ENCODE measurements around the gene ELMOD1. TPM values are rescaled to one million over a fixed set of nuclear protein-coding genes. Genes with fewer than 3 reads are reported as not detected.

ELMOD1 gene
- total and polyA plus RNA-seq, 2 of the 4 experiments (the other 2 are of a cell fraction): 0.18 to 0.29 TPM

- Histone ChIP-seq H3K9ac (ENCODE audit: low read depth, low read length) (no peak overlapping the region), H2BK20ac (ENCODE audit: low read depth, low read length) (no peak overlapping the region), H3K14ac (replicated peaks; ENCODE audit: low read depth, low read length) (no peak overlapping the region), H3K4me1 (ENCODE audit: control insufficient read depth, insufficient read depth, low read length) (peaks cover 4% of the 10 kb centered on the region; the same call in 1 of the 2 replicates), H3K27me3 (ENCODE audit: control insufficient read depth, insufficient read depth, low read length) (no peaks in the 10 kb centered on the region), H2AK5ac (ENCODE audit: low read depth, low read length) (no peak overlapping the region), H4K20me1 (ENCODE audit: insufficient read depth, low read length) (no peaks in the 10 kb centered on the region), H3K4me3 (ENCODE audit: insufficient read depth, low read depth, low read length) (no peak overlapping the region), H2BK15ac (ENCODE audit: low read depth, low read length) (no peak overlapping the region), H3K9me3 (ENCODE audit: control insufficient read depth, insufficient read depth, low read length) (no peaks in the 10 kb centered on the region), H2BK5ac (ENCODE audit: low read depth, low read length, poor library complexity, severe bottlenecking) (no peak overlapping the region), H3K9me1 (ENCODE audit: insufficient read depth, low read length) (no peaks in the 10 kb centered on the region), H4K8ac (ENCODE audit: low read depth in 2 of 2, low read length in 2 of 2) (no peak overlapping the region), H3K27ac (ENCODE audit: insufficient read depth, low read length) (no peak overlapping the region), H2AK9ac (replicated peaks; ENCODE audit: low read depth, low read length, poor library complexity) (no peak overlapping the region), H2AFZ (replicated peaks; ENCODE audit: low read length, poor library complexity) (no peak overlapping the region), H3K18ac (ENCODE audit: low read depth, low read length) (no peak overlapping the region), H3K23ac (ENCODE audit: low read depth, low read length) (no peak overlapping the region), H4K91ac (ENCODE audit: insufficient read depth, low read depth, low read length) (no peak overlapping the region), H3K4me2 (ENCODE audit: low read depth, low read length) (no peak overlapping the region), H4K5ac (ENCODE audit: low read depth, low read length) (no peak overlapping the region), H3K56ac (ENCODE audit: extremely low read depth, insufficient read depth, low read length) (no peak overlapping the region), H3K79me1 (ENCODE audit: low read depth in 1 of 2, low read length in 2 of 2) (no peaks in the 10 kb centered on the region), H2BK120ac (ENCODE audit: low read depth, low read length) (no peak overlapping the region), H3K4ac (ENCODE audit: low read depth, low read length) (no peak overlapping the region), H3K36me3 (ENCODE audit: control insufficient read depth, insufficient read depth, low read length) (no peaks in the 10 kb centered on the region)
- TF ChIP-seq RCOR1 (IDR thresholded peaks at IDR 0.05; ENCODE audit: insufficient replicate concordance, low read length) (no peak), CHD1 (IDR thresholded peaks at IDR 0.05; ENCODE audit: low read depth, low read length) (no peak), SMC3 (IDR thresholded peaks at IDR 0.05; ENCODE audit: low read depth, low read length) (no peak), MAFK (IDR thresholded peaks at IDR 0.05; ENCODE audit: low read depth, low read length) (no peak), RAD21 (IDR thresholded peaks at IDR 0.05; ENCODE audit: low read length) (no peak), MAZ (IDR thresholded peaks at IDR 0.05; ENCODE audit: borderline replicate concordance, low read depth, low read length) (no peak), MXI1 (IDR thresholded peaks at IDR 0.05; ENCODE audit: borderline replicate concordance, low read depth, low read length) (no peak), POLR2A (IDR thresholded peaks at IDR 0.05; ENCODE audit: low read depth, low read length) (no peak), BHLHE40 (IDR thresholded peaks at IDR 0.05; ENCODE audit: low read depth, low read length) (no peak), CEBPB (IDR thresholded peaks at IDR 0.05; ENCODE audit: low read depth, low read length) (no peak), FOS (IDR thresholded peaks at IDR 0.05; ENCODE audit: low read depth, low read length) (no peak), USF2 (IDR thresholded peaks at IDR 0.05; ENCODE audit: low read depth, low read length) (no peak), RFX5 (IDR thresholded peaks at IDR 0.05; ENCODE audit: low read depth, low read length) (no peak)
- dilution Hi-C loops (cut with HindIII; ENCODE audit: low sequenced_read_pairs, unreplicated experiment) (no loop called here), intact Hi-C loops (cut with micrococcal nuclease) (loop anchor here (2.0 to 10.0 kb wide), 2 partner anchors 82 to 206 kb away; no protein-coding TSS in a partner anchor), in situ Hi-C loops (cut with MboI; ENCODE audit: low sequenced_read_pairs) (no loop called here)
- ChIA-PET CTCF (interaction anchor here (1.0 to 2.0 kb wide), 7 partner anchors 83 to 139 kb away, joined by 3 to 13 read pairs (median 5); no protein-coding TSS in a partner anchor), POLR2A (ENCODE audit: unreplicated experiment) (no interaction called here)
- BruUV-seq (replicated peaks): no TSS peak
- DNase-seq: no peak
- no peak for ATAC-seq (ENCODE audit: low read depth)
- WGBS, 2 experiments (ENCODE audit: extremely low coverage in 2 of 2, insufficient read length in 1 of 2): 100% methylated on average over 2 of the region's 6 CpGs; no CpG with 5 or more reads in 1 of the 2 experiments
Measured at GRCh38 chr11:107688322-107688918, 97.5 kb downstream of the ELMOD1 start.
